Ovary (tissue), 3 donors: ENCODE measurements around the gene CCDC73.

ENCODE experiments used
- EP300 ChIP-seq: sonication (generic); formaldehyde crosslinking; IDR thresholded peaks from one replicate; pipeline ENCODE4 v1.6.1; 2017; ENCODE audit warnings: antibody characterized with exemption
- POLR2A ChIP-seq: fragments of 450-650 bp; IDR thresholded peaks from one replicate; pipeline ENCODE4 v1.6.1; 2017; ENCODE audit warnings: antibody characterized with exemption, mild to moderate bottlenecking, moderate library complexity
- TF ChIP-seq, protein P1 (sequence below), 3 donors: fragments of 450-650 bp in 2 of 3; fragments of 200-600 bp in 1 of 3; IDR thresholded peaks; one replicate each; pipeline versions ENCODE4 v1.5.1 to v1.8.0; 2016 to 2022; ENCODE audit warnings: antibody characterized with exemption in 3 of 3, mild to moderate bottlenecking in 1 of 3
- donor health status: DM: no; HTN: no; CAD: no.

- TF ChIP-seq POLR2A = no peak
- TF ChIP-seq, protein P1, sequence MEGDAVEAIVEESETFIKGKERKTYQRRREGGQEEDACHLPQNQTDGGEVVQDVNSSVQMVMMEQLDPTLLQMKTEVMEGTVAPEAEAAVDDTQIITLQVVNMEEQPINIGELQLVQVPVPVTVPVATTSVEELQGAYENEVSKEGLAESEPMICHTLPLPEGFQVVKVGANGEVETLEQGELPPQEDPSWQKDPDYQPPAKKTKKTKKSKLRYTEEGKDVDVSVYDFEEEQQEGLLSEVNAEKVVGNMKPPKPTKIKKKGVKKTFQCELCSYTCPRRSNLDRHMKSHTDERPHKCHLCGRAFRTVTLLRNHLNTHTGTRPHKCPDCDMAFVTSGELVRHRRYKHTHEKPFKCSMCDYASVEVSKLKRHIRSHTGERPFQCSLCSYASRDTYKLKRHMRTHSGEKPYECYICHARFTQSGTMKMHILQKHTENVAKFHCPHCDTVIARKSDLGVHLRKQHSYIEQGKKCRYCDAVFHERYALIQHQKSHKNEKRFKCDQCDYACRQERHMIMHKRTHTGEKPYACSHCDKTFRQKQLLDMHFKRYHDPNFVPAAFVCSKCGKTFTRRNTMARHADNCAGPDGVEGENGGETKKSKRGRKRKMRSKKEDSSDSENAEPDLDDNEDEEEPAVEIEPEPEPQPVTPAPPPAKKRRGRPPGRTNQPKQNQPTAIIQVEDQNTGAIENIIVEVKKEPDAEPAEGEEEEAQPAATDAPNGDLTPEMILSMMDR (IDR thresholded peaks at IDR 0.05) = no peak
- TF ChIP-seq EP300 = no peak
Measured at GRCh38 chr11:32830796-32831195, 36.3 kb upstream of the CCDC73 start.
